ENCODE results near the gene DEAF1.

The DEAF1 gene

DNA sequence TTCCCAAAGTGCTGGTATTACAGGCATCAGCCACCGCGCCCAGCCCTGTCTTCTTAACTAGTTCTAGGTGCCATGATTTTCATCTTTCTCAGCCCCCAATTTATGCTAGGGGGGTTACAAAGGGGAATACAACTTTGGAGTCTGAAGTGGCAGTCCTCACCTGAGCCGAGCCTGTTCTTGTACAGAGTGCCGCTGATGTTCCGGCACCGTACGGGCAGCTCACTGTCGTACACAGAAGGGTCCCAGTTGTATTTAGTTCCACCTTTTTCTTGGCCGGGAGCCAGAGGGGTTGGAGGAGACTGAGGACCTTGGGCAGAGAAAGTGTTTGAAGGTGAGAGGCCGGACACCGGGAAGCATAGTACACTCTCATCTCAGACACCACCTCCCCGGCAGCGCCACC, 7.3 kb downstream of the DEAF1 start:
- TF ChIP-seq, protein P1, sequence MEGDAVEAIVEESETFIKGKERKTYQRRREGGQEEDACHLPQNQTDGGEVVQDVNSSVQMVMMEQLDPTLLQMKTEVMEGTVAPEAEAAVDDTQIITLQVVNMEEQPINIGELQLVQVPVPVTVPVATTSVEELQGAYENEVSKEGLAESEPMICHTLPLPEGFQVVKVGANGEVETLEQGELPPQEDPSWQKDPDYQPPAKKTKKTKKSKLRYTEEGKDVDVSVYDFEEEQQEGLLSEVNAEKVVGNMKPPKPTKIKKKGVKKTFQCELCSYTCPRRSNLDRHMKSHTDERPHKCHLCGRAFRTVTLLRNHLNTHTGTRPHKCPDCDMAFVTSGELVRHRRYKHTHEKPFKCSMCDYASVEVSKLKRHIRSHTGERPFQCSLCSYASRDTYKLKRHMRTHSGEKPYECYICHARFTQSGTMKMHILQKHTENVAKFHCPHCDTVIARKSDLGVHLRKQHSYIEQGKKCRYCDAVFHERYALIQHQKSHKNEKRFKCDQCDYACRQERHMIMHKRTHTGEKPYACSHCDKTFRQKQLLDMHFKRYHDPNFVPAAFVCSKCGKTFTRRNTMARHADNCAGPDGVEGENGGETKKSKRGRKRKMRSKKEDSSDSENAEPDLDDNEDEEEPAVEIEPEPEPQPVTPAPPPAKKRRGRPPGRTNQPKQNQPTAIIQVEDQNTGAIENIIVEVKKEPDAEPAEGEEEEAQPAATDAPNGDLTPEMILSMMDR (IDR thresholded peaks at IDR 0.05; ENCODE audit: low read depth, low read length) = no peak
- H3K9me3 ChIP-seq = no peaks in the 10 kb centered on the region
- peaks cover 4% of the 10 kb centered on the region for H3K36me3 ChIP-seq
- H3K4me1 ChIP-seq = no peaks in the 10 kb centered on the region
- no peak for DNase-seq
- no peak overlapping the region for H3K4me3 ChIP-seq (ENCODE audit: low read depth, low read length)
- H3K27me3 ChIP-seq = no peaks in the 10 kb centered on the region

- peaks cover 4% of the 10 kb centered on the region for H3K36me3 ChIP-seq
- no peak overlapping the region for H3K4me3 ChIP-seq (ENCODE audit: low read depth, low read length)
- no peak for DNase-seq
- no peaks in the 10 kb centered on the region for H3K27me3 ChIP-seq
- H3K9me3 ChIP-seq = no peaks in the 10 kb centered on the region
- TF ChIP-seq, protein P1 (IDR thresholded peaks at IDR 0.05; ENCODE audit: low read depth, low read length) = no peak
- H3K4me1 ChIP-seq = no peaks in the 10 kb centered on the region
These were observed 8.4 kb downstream of the DEAF1 start for GRCh38 chr11:686451-687243.

GRCh38 chr11:680970-681369, 14.1 kb downstream of the DEAF1 start:
- H3K27me3 ChIP-seq = no peaks in the 10 kb centered on the region
- no peak for DNase-seq
- H3K36me3 ChIP-seq = peaks cover 4% of the 10 kb centered on the region
- TF ChIP-seq, protein P1 (IDR thresholded peaks at IDR 0.05; ENCODE audit: low read depth, low read length) = no peak
- no peaks in the 10 kb centered on the region for H3K4me1 ChIP-seq
- no peak overlapping the region for H3K4me3 ChIP-seq (ENCODE audit: low read depth, low read length)
- no peaks in the 10 kb centered on the region for H3K9me3 ChIP-seq

- H3K27me3 ChIP-seq = no peaks in the 10 kb centered on the region
- H3K4me3 ChIP-seq (ENCODE audit: low read depth, low read length) = no peak overlapping the region
- no peaks in the 10 kb centered on the region for H3K4me1 ChIP-seq
- H3K9me3 ChIP-seq = no peaks in the 10 kb centered on the region
- TF ChIP-seq, protein P1 (IDR thresholded peaks at IDR 0.05; ENCODE audit: low read depth, low read length) = no peak
- peaks cover 4% of the 10 kb centered on the region for H3K36me3 ChIP-seq
- DNase-seq = no peak
These were observed 14.5 kb downstream of the DEAF1 start for GRCh38 chr11:680476-680875.

DNA sequence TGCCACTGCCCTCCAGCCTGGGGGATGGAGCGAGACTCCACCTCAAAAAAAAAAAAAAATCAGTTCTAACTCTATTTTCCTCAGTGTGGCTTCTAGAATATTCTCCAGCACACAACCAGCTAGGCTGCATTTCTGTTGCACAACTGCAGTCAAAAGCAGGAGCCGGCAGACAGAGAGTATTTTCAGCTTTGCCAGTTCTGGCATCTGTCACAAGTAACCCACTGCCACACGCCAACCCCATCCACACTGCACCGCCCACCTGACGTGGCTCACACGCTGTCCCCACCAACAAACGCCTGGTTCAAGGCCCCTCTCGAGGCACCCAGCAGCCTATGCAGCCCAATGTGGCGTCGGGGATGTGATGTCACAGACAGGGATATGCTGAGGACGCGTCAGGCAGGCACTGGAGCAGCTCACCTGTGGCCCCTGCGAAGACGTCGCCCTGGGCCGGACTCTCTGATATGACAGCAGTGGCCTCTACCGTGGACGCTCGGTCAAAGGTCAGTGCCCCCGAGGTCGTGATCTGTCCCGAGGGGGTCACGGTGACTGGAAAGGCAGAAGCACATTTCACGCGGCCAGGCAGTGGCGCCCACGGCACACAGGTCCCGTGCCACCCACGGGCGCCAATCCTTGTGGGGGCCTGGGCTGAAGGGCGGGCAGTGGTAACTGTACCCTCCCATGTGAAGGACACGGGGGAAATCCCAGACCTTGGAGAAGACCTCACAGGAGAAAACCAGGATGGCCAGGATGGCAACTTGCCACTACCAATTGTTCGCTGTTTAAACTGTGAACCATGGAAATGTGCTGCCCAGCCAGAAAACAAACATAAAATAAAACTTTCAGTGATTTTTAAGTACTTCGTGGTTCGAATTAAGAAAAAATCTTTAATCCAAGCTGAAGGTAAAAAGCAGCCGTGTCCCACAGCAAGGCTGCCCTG, 15.5 kb downstream of the DEAF1 start:
- DNase-seq = no peak
- TF ChIP-seq, protein P1 (IDR thresholded peaks at IDR 0.05; ENCODE audit: low read depth, low read length) = no peak
- Histone ChIP-seq H3K9me3 (no peaks in the 10 kb centered on the region), H3K36me3 (peaks cover 4% of the 10 kb centered on the region), H3K27me3 (no peaks in the 10 kb centered on the region), H3K4me1 (no peaks in the 10 kb centered on the region), H3K4me3 (ENCODE audit: low read depth, low read length) (no peak overlapping the region)

Data from BE2C (cell line).